Left hindlimb (tissue), 1 donor: ENCODE measurements around the gene PI3.

Experiments used
- DNase-seq: peaks from one replicate; pipeline ENCODE4 v3.0.0-alpha.2; 2018

PI3 gene

GRCh38 chr20:45189067-45189609, 14.4 kb downstream of the PI3 start:
- DNase-seq, result no peak

GRCh38 chr20:45189861-45190260, 15.2 kb downstream of the PI3 start:
- no peak for DNase-seq

GRCh38 chr20:45191926-45192325, 17.2 kb downstream of the PI3 start:
- no peak for DNase-seq

- DNase-seq, result no peak
Observed at GRCh38 chr20:45193331-45193730, 18.6 kb downstream of the PI3 start.

- DNase-seq, result no peak
Observed at GRCh38 chr20:45206725-45207124, 32.0 kb downstream of the PI3 start, which contains the start of gene SEMG1. Gene SEMG1 (plus strand): TSS chr20:45207033. CDS start chr20:45207054, 21 bp downstream.

- no peak for DNase-seq
Observed at GRCh38 chr20:45209924-45210323, 35.2 kb downstream of the PI3 start.

- DNase-seq, result no peak
Observed at GRCh38 chr20:45211569-45212474, 37.1 kb downstream of the PI3 start.

- DNase-seq, result no peak
Observed at GRCh38 chr20:45212836-45213235, 38.1 kb downstream of the PI3 start.

GRCh38 chr20:45218124-45218523, 43.4 kb downstream of the PI3 start:
- no peak for DNase-seq

- no peak for DNase-seq
Observed at GRCh38 chr20:45218636-45219035, 43.9 kb downstream of the PI3 start.

- no peak for DNase-seq
Observed at GRCh38 chr20:45221076-45221475, 46.4 kb downstream of the PI3 start, which contains the start of gene SEMG2. Gene SEMG2 (plus strand): TSS chr20:45221373. CDS start chr20:45221390, 17 bp downstream.

- DNase-seq, result no peak
Observed at GRCh38 chr20:45223136-45223535, 48.4 kb downstream of the PI3 start.
